ENCODE measurements around the gene SLC10A6.

SLC10A6 gene

GRCh38 chr4:86822136-86822535 lies 27.0 kb downstream of the SLC10A6 start:
- TF ChIP-seq, protein P1, sequence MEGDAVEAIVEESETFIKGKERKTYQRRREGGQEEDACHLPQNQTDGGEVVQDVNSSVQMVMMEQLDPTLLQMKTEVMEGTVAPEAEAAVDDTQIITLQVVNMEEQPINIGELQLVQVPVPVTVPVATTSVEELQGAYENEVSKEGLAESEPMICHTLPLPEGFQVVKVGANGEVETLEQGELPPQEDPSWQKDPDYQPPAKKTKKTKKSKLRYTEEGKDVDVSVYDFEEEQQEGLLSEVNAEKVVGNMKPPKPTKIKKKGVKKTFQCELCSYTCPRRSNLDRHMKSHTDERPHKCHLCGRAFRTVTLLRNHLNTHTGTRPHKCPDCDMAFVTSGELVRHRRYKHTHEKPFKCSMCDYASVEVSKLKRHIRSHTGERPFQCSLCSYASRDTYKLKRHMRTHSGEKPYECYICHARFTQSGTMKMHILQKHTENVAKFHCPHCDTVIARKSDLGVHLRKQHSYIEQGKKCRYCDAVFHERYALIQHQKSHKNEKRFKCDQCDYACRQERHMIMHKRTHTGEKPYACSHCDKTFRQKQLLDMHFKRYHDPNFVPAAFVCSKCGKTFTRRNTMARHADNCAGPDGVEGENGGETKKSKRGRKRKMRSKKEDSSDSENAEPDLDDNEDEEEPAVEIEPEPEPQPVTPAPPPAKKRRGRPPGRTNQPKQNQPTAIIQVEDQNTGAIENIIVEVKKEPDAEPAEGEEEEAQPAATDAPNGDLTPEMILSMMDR (IDR thresholded peaks at IDR 0.05; ENCODE audit: control insufficient read depth, insufficient read depth, low read depth, low read length, missing control alignments), result no peak
- no peak for DNase-seq (ENCODE audit: low read depth)
- H3K4me3 ChIP-seq (ENCODE audit: control insufficient read depth, low read depth, low read length), result no peak overlapping the region

GRCh38 chr4:86821151-86821550 lies 28.0 kb downstream of the SLC10A6 start:
- DNase-seq (ENCODE audit: low read depth), result no peak
- H3K4me3 ChIP-seq (ENCODE audit: control insufficient read depth, low read depth, low read length), result no peak overlapping the region
- TF ChIP-seq, protein P1 (IDR thresholded peaks at IDR 0.05; ENCODE audit: control insufficient read depth, insufficient read depth, low read depth, low read length, missing control alignments), result no peak

GRCh38 chr4:86819561-86819960 lies 29.6 kb downstream of the SLC10A6 start:
- DNase-seq (ENCODE audit: low read depth), result no peak
- TF ChIP-seq, protein P1 (IDR thresholded peaks at IDR 0.05; ENCODE audit: control insufficient read depth, insufficient read depth, low read depth, low read length, missing control alignments), result no peak
- H3K4me3 ChIP-seq (ENCODE audit: control insufficient read depth, low read depth, low read length), result no peak overlapping the region

- DNase-seq (ENCODE audit: low read depth), result no peak
- H3K4me3 ChIP-seq (ENCODE audit: control insufficient read depth, low read depth, low read length), result no peak overlapping the region
- TF ChIP-seq, protein P1 (IDR thresholded peaks at IDR 0.05; ENCODE audit: control insufficient read depth, insufficient read depth, low read depth, low read length, missing control alignments), result no peak
Measured at GRCh38 chr4:86818841-86819240, 30.3 kb downstream of the SLC10A6 start.

DNA sequence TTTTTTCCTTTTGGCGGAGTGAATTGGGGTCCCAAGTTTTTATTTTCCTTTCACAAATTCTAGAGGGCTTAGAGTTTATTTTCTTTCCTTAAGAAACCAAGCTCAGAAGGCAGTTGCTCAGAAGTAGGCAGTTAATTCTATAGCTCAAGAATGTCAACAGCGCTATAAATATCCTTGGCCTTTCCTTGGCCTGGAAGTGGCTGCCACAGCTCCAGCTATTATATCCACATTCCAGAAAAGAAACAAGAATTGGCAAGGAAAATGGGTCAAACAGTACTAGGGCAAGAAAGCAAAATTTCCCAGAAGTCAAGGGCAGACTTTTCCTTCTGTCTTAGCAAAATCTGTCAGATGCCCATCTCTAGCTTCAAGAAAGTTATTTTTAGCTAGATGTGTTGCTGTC lies 31.0 kb downstream of the SLC10A6 start:
- no peak overlapping the region for H3K4me3 ChIP-seq (ENCODE audit: control insufficient read depth, low read depth, low read length)
- TF ChIP-seq, protein P1 (IDR thresholded peaks at IDR 0.05; ENCODE audit: control insufficient read depth, insufficient read depth, low read depth, low read length, missing control alignments), result no peak
- no peak for DNase-seq (ENCODE audit: low read depth)

DNA sequence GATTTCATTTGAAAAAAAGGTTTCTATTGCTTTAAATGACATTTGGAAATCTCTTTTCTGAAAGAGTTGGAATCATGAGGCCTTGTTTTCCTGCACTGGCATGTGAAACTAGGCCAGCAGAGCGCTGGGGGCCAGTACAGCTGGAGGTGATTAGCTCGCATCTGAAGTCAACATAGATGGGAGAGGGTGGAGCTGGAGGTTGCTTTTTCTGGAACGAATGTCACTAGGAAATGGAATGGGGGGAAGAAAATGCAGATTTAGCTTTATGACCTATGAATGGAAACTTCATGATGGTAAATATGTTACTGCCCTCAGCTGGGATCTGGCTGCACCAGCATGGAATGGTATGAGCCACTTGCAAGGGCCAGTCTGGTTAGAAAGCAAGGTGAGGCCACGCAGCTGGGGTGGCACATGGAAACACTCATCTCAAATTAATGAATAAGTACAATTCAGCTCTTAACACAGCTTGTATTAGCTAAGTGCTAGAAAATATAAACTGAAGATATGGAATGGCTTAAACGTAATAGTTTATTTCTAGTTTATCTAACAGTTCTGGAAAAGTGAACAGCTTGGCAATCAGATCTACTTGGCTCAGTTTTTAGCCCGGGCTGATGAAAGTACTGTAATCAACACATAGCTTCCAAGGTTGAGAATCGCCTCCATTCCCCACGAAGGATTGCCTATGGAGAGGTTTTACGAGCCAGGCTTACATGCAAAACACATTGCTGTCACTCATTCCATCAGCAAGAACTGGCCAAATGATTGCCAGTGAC lies 32.5 kb downstream of the SLC10A6 start:
- TF ChIP-seq, protein P1 (IDR thresholded peaks at IDR 0.05; ENCODE audit: control insufficient read depth, insufficient read depth, low read depth, low read length, missing control alignments), result no peak
- peak; percentile 63 for DNase-seq (ENCODE audit: low read depth)
- no peak overlapping the region for H3K4me3 ChIP-seq (ENCODE audit: control insufficient read depth, low read depth, low read length)

Measured in AG09309 (cell line).